A673 (cell line): ENCODE data around the gene MRPL58. TPM values are rescaled to one million over a fixed set of nuclear protein-coding genes. Genes with fewer than 3 reads are reported as not detected.

Source experiments
- BruUV-seq: library from RNA; stranded (reverse); fragments of 400-500 nt; replicated peaks from 2 replicates; lab custom pipeline; 2021; lab: Mats Ljungman, UMichigan
- CTCF ChIA-PET: fragments of 300-600 bp; sonication (Branson Sonifier 250); formaldehyde crosslinking; loops from one replicate; lab custom pipeline; 2022; ENCODE audit warnings: antibody characterized with exemption; lab: Charles Lee
- POLR2A ChIA-PET: fragments of 300-600 bp; sonication (Branson Sonifier 250); formaldehyde crosslinking; loops from one replicate; lab custom pipeline; 2022; ENCODE audit warnings: antibody characterized with exemption; ENCODE audit not compliant: low non-redundant PET; lab: Charles Lee
- DNase-seq: peaks from one replicate; pipeline ENCODE4 v3.0.0-alpha.2; 2015; ENCODE audit warnings: low spot score
- H3K27ac ChIP-seq: fragments of 200-600 bp; sonication (generic); 2 replicates; pipeline ENCODE4 v1.5.1; 2016; ENCODE audit warnings: mixed run types, low read depth, mild to moderate bottlenecking, mixed read lengths, antibody characterized with exemption, low read length; ENCODE audit not compliant: poor library complexity, severe bottlenecking
- H3K27me3 ChIP-seq: fragments of 200-600 bp; sonication (generic); replicated peaks from 2 replicates; pipeline ENCODE4 v1.6.1; 2017; ENCODE audit warnings: mixed run types, low read depth, mild to moderate bottlenecking, mixed read lengths, antibody characterized with exemption, low read length; ENCODE audit not compliant: insufficient read depth, poor library complexity
- H3K36me3 ChIP-seq: fragments of 200-600 bp; sonication (generic); 2 replicates; pipeline ENCODE4 v1.6.1; 2016; ENCODE audit warnings: mixed run types, mild to moderate bottlenecking, mixed read lengths, antibody characterized with exemption, low read length; ENCODE audit not compliant: insufficient read depth, poor library complexity, severe bottlenecking
- H3K4me1 ChIP-seq: fragments of 200-600 bp; sonication (generic); 2 replicates; pipeline ENCODE4 v1.6.1; 2017; ENCODE audit warnings: mixed run types, mild to moderate bottlenecking, mixed read lengths, antibody characterized with exemption, low read length; ENCODE audit not compliant: insufficient read depth, poor library complexity, severe bottlenecking
- H3K4me3 ChIP-seq: fragments of 200-600 bp; sonication (generic); 2 replicates; pipeline ENCODE4 v1.5.1; 2016; ENCODE audit warnings: low read depth, mixed run types, mild to moderate bottlenecking, mixed read lengths, low read length; ENCODE audit not compliant: poor library complexity, severe bottlenecking
- H3K9me3 ChIP-seq: fragments of 200-600 bp; sonication (generic); 2 replicates; pipeline ENCODE4 v1.6.1; 2016; ENCODE audit warnings: mixed run types, low read depth, mild to moderate bottlenecking, mixed read lengths, antibody characterized with exemption, low read length; ENCODE audit not compliant: poor library complexity, severe bottlenecking
- CTCF ChIP-seq: fragments of 300-800, 200-600 bp; sonication (generic); conservative IDR thresholded peaks from 2 replicates; pipeline ENCODE4 v1.5.1; 2017; ENCODE audit warnings: low read depth, mild to moderate bottlenecking, antibody characterized with exemption, low read length, moderate library complexity, mixed read lengths
- EZH2 ChIP-seq: fragments of 200-600 bp; sonication (generic); IDR thresholded peaks from 2 replicates; pipeline ENCODE4 v1.6.1; 2017; ENCODE audit warnings: borderline replicate concordance, low read depth, mild to moderate bottlenecking, mixed read lengths, antibody characterized with exemption, low read length; ENCODE audit not compliant: poor library complexity, severe bottlenecking
- intact Hi-C: fragments of 100-400 bp; cut with micrococcal nuclease; formaldehyde crosslinking; loops from one replicate; pipeline ENCODE4 v1.10.0; 2022; ENCODE audit not compliant: unreplicated experiment
- total RNA-seq: library from RNA; stranded (reverse); gene quantifications from 2 replicates; pipeline ENCODE4 v1.2.3, GENCODE V29; 2021

MRPL58 gene
- total RNA-seq, 1 experiment from 2014 or later = 61.4 TPM

GRCh38 chr17:74977802-74978201 lies 34.7 kb upstream of the MRPL58 start:
- Histone ChIP-seq H3K36me3 (no peaks in the 10 kb centered on the region), H3K27ac (no peak overlapping the region), H3K9me3 (no peaks in the 10 kb centered on the region), H3K4me3 (no peak overlapping the region), H3K27me3 (peaks cover 5% of the 10 kb centered on the region), H3K4me1 (peaks cover 12% of the 10 kb centered on the region)
- TF ChIP-seq EZH2 = no peak
- TF ChIP-seq CTCF = no peak
- ChIA-PET POLR2A (no interaction called here), CTCF (no interaction called here)
- BruUV-seq = no TSS peak
- intact Hi-C loops = no loop called here
- no peak for DNase-seq

- BruUV-seq = no TSS peak
- CTCF ChIA-PET = no interaction called here
- H3K36me3 ChIP-seq = no peaks in the 10 kb centered on the region
- H3K4me1 ChIP-seq = peaks cover 13% of the 10 kb centered on the region
- no peak overlapping the region for H3K4me3 ChIP-seq
- POLR2A ChIA-PET = no interaction called here
- no peak for DNase-seq
- TF ChIP-seq EZH2 (no peak), CTCF (no peak)
- intact Hi-C loops = no loop called here
- H3K9me3 ChIP-seq = no peaks in the 10 kb centered on the region
- peaks cover under 1% of the 10 kb centered on the region for H3K27me3 ChIP-seq
- H3K27ac ChIP-seq = no peak overlapping the region
Observed at GRCh38 chr17:74978240-74978639, 34.2 kb upstream of the MRPL58 start.

GRCh38 chr17:74979408-74980146 lies 32.9 kb upstream of the MRPL58 start:
- H3K9me3 ChIP-seq = no peaks in the 10 kb centered on the region
- no peaks in the 10 kb centered on the region for H3K27me3 ChIP-seq
- ChIA-PET CTCF (interaction anchor here (0.5 kb wide), 2 partner anchors 189 to 638 kb away, joined by 4 to 6 read pairs; no protein-coding TSS in a partner anchor), POLR2A (interaction anchor here (0.6 kb wide), 1 partner anchor 33 kb away, joined by 3 read pairs; no protein-coding TSS in a partner anchor)
- BruUV-seq = no TSS peak
- peaks cover 13% of the 10 kb centered on the region for H3K4me1 ChIP-seq
- intact Hi-C loops = no loop called here
- H3K36me3 ChIP-seq = no peaks in the 10 kb centered on the region
- no peak for TF ChIP-seq CTCF
- no peak for TF ChIP-seq EZH2
- H3K4me3 ChIP-seq = no peak overlapping the region
- no peak overlapping the region for H3K27ac ChIP-seq
- no peak for DNase-seq
